NOMO-1 treated with DMSO at 0.1 percent for 48 hours (cell line): ENCODE results near the gene SAG.

Experiments
- DNase-seq: peaks from one replicate; lab custom pipeline; 2025; ENCODE audit not compliant: unreplicated experiment; lab: John Stamatoyannopoulos, UW

The SAG gene

DNA sequence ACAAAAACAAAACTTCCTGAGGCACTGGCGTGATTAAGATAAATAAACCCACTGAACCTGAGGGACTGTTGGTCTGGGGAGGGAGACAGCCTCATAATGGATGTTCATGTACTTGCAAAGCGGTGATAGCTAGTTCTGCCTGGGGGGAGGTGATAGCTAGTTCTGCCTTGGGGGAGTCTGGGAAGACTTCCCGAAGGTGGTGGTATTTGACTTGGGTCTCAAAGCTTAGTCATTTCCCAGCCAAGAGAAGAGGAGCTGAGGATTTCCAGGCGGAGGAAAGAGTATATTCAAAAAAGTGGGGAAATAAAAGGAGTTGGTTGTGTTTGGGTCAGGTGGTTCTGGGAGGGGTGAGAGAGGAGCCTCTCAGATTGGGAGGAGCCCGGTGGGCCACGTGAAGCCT, 71.4 kb downstream of the SAG start:
- DNase-seq, result no peak

DNA sequence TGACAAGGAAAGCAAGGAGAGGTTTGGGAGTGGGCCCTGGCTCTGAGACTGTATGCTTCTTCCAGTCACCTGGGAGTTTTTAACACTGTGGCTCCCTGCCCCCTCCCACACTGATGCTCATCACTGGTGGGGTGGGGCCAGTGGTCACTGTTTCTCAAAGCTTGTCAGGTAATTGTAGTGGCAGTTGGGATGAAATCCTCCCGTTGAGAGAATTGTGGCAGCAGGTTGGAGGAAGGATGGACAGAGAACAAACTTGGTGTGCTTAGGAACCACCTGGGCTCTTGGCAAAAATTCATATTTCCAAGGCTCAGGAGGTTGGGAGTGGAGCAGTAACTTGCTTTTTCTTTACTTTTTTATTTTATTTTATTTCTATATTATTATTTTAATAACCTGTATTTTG, 71.8 kb downstream of the SAG start:
- DNase-seq, result no peak

DNA sequence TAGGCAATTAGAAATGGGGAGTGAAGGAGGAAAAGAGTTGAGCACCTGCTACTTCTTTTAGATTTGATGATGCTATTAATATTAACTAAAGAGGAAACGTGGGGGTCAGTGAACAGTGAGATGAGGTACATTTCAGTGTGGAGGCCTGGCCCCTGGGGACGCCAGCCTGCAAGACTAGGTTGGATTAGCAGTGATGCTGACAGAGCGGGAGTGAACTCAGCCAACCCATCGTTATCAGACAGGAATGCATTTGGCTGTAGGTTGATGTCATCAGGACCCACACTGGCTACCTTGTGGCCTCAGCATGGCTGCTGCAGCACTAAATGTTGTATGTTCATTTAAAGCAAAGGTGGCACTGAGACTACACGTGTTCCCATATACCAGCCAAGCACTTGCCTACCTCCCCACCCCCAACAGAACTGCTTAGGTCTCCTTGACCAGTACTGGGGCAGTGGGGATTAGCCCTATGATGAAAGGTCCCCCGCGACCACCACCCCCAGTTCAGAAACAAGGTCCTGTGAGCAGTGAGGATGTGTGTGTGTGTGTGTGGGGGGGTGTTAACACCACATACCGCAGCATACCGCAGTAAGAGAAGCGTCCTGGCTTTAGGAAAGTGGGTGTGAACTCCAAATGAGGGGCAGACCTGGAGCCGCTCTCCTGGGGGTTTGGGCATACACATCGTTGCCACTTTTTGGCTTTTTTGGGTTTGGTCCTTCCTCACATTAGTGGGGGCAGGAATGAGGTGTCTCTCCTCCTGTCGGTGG, 72.7 kb downstream of the SAG start:
- DNase-seq, result no peak

DNA sequence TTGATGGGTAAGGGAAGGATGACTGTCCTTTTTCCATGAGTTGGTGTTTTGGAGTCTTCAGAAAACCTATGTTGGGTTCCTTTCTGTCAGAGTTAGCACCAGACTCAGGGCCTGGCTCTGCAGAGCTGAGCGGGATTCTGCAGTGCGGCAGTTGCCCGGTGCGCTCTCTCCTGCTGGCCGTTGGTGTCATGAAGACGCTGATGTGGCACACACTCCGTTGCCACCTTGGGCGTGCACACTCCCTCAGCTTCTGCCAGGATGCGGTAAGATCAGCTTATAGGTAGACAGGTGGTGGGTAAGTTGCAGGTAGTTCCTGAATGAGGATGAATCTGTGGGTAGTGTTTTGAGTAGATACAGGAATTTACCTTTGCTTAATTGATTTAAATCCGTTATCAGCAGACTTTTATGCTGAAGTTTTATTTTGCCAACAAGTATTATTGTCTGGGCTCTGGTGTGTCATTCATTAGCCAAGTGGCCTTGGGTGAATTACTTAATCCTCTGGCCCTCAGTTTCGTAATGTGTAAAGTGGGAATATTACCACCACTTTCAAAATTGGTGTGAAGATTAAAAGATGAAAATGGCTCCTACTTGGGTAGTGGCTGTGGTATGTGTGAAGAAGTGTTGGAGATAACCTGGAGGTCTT, 73.5 kb downstream of the SAG start:
- DNase-seq, result no peak

DNA sequence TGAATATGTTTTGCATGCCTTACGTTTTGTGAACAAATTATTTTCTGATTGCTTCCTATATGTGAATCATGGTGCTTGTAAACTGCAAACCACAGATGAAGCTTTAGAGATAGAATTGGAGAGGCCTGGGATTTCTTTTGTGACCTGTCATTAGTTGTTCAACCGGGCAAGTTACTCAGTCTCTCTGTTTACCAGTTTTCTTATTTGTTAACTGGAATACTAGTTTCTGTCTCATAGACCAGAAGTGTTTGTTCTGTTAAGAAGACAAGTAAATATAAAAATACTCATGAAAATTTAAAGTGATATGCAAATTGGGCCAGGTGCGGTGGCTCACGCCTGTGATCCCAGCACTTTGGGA, 74.0 kb downstream of the SAG start:
- no peak for DNase-seq

DNA sequence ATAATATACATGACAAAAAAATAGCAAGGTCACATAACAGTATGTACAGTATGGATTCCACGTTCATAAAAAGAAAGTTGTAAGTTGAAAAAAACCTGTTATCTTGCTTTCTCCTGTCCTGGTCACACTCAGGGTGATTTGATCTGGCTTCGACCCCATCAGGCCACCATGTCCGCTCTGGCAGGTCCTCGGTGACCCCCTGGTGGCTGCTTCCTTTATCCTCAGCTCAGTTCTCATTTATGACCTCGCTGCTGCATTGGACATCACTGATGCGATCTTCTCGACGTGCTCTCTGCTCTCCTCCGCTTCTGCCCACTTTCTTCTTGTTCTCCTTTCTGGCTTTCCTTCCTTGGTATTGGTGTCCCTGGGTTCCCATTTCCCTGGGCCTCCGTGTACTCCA, 76.4 kb downstream of the SAG start:
- peak; percentile 5 for DNase-seq

DNA sequence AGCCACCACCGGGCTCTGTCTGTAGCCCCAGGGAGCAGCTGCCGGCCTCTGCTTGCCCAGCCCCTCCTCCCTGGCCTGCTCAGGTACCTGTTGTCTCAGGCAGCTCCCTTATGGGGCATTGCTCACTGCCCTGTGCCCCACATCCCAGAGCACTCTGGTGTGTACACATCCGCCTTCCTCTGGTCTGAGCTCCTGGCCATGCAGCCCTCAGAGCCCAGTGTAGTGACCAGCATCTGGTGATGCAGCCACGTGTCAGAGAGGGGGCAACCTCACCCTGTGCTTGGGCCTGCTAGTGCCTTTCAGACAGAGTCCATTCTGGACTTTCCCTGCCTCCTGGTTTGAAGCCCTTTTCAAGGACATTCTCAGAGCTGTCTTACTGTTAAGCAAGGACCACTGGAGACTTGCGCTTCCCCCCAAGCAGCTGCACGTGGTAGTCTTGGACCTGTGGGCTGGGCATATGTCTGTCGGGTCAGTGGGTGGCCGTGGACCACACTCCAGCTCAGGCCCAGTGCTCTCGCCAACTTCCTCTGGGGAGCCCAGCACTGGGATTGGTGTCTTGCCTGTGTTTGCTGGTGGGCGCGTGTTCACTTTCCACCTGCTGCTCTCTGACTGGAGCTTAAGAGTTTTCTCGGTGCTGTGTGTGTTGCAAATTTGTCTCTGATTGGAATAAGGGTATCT, 77.3 kb downstream of the SAG start:
- DNase-seq, result no peak

- DNase-seq, result no peak
Observed at GRCh38 chr2:233385489-233386044, 78.0 kb downstream of the SAG start.

DNA sequence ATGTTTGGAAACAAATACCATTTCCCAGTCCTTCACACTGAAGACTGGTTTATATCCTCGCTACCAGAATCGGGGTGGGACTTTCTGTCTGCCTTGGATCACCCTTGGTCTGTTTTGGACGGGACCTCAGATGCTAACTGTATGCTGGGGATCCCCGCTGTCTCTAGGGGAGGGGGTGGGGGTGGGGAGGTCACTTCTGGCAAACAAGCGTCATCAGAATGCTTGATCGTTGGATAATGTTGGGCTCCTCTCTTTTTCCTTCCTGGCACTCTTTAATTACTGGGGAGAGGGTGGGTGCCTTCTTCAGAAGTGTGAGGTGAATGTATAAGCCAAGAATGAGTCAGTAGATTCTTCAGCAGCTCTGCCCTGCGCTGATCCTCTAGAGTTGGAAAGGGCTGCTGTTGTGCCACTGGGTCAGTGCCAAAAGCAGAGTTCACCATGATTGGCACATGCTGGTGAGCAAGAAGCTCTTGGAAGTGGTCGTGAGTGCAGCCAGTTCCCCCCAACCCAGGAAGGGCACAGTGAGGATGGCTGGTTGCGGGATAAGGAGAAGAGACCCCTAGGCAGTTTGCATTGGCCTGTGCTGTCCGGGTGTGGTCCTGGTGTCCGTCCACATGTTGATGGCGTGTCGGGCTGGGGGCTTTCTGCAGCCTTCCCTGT, 78.9 kb downstream of the SAG start:
- no peak for DNase-seq

GRCh38 chr2:233387225-233387624, 79.6 kb downstream of the SAG start:
- DNase-seq, result no peak

DNA sequence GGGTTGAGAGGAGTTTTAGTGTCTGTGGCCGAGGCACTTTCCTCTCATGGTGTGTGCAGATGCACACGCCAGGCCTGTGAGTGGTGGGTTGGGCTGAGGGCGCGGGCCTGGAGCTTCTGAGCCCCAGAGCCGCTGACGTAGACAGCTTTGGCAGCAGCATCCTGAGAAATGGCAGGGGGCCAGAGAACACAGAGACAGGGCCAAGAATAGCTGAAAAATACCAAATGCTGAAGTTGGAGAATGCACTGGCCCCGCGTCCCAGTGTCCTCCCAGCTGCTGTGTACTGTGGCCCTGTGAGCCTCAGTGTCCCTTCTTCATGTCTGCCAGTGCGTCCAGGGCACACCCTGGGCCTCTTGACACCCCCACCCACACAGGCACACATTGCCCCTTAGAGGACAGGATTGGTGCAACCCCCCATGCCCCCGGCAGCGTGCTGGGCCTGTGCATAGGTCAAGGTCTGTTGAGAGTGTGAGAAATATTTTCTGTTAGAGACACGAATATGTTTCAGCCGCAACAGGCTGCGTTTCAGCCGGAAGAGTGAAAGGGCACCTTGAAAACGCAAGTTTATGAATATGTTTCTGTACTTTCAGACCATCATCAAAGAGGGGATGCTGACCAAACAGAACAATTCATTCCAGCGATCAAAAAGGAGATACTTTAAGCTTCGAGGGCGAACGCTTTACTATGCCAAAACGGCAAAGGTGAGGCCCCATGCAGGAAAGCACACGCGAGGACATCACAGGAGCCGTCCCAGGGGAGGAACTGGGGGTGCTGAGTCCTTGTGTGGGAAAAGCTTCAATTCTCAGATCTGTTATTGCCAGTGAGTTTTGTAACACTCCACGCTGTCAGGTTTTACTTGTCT, 80.3 kb downstream of the SAG start:
- no peak for DNase-seq

DNA sequence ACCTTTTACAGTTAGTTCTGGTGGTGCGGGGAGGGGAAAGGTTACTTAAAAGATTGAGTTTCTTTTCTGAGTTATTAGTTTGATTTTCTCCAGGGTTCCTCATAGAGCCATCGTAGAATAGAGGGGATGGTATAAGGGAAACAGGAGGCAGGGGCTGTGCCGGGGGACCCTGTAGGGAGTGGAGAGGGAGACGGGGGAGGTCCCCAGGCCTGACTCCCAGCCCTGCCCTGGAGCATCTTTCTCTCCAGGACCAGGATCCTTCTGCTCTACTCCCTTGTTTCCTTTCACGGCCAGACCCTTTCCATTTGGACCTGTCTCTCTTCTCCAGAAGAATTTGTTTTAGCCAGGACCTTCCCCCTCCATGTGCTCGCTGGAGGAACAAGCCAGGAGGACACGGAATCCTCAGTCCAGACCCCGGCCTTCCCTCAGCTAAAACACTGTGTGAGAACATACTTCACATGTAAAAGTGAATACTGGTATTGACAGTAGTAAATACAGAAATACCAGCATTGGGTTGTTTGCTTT, 82.0 kb downstream of the SAG start:
- DNase-seq, result no peak

- DNase-seq, result no peak
Observed at GRCh38 chr2:233395687-233396086, 88.1 kb downstream of the SAG start.
